Measurements from ENCODE around the gene RAC3. TPM values are rescaled to one million over a fixed set of nuclear protein-coding genes. Genes with fewer than 3 reads are reported as not detected.
"Not testable (repeated sequence)": the region's sequence is repeated elsewhere in the genome, so short reads cannot be mapped to it uniquely, and the experiment has no call there.

RAC3 gene
- total and polyA plus RNA-seq, 4 donors, result 51.7 to 214 (median 135) TPM

GRCh38 chr17:82034371-82035011, 3.0 kb downstream of the RAC3 start:
- no peaks in the 10 kb centered on the region for H3K27me3 ChIP-seq (ENCODE audit: control insufficient read depth, insufficient read depth, low read length)
- peaks cover 51% of the 10 kb centered on the region for H3K36me3 ChIP-seq (ENCODE audit: control insufficient read depth, insufficient read depth, low read length)
- DNase-seq (ENCODE audit: low read depth in 4 of 6, low spot score in 6 of 6), result no peak
- H3K9me3 ChIP-seq (ENCODE audit: control insufficient read depth, insufficient read depth, low read length), result no peaks in the 10 kb centered on the region
- H3K27ac ChIP-seq (ENCODE audit: low read depth, low read length), result no peak overlapping the region
- no peak overlapping the region for H3K4me3 ChIP-seq (ENCODE audit: low read depth, low read length)
- 81% methylated on average over 17 of the region's 23 CpGs for WGBS (ENCODE audit: insufficient coverage)
- peaks cover 66% of the 10 kb centered on the region for H3K4me1 ChIP-seq (ENCODE audit: control insufficient read depth, insufficient read depth, low read length)

- H3K27ac ChIP-seq (ENCODE audit: low read depth, low read length), result no peak overlapping the region
These were observed 4.0 kb downstream of the RAC3 start for GRCh38 chr17:82035488-82035887.

GRCh38 chr17:82035956-82036633, 4.6 kb downstream of the RAC3 start:
- peak overlapping the region; percentile 65 for H3K4me3 ChIP-seq (ENCODE audit: low read depth, low read length)
- no peaks in the 10 kb centered on the region for H3K9me3 ChIP-seq (ENCODE audit: control insufficient read depth, insufficient read depth, low read length)
- peaks cover 50% of the 10 kb centered on the region for H3K4me1 ChIP-seq (ENCODE audit: control insufficient read depth, insufficient read depth, low read length)
- peak overlapping the region; percentile 84 for H3K27ac ChIP-seq (ENCODE audit: low read depth, low read length)
- WGBS (ENCODE audit: insufficient coverage), result 83% methylated on average over 18 of the region's 20 CpGs
- H3K36me3 ChIP-seq (ENCODE audit: control insufficient read depth, insufficient read depth, low read length), result peaks cover 42% of the 10 kb centered on the region
- no peak for DNase-seq (ENCODE audit: low read depth in 4 of 6, low spot score in 6 of 6)
- H3K27me3 ChIP-seq (ENCODE audit: control insufficient read depth, insufficient read depth, low read length), result no peaks in the 10 kb centered on the region

More at GRCh38 chr17:82035488-82035887, 4.0 kb downstream of the RAC3 start:
- Histone ChIP-seq H3K36me3 (ENCODE audit: control insufficient read depth, insufficient read depth, low read length) (peaks cover 42% of the 10 kb centered on the region), H3K4me1 (ENCODE audit: control insufficient read depth, insufficient read depth, low read length) (peaks cover 56% of the 10 kb centered on the region), H3K9me3 (ENCODE audit: control insufficient read depth, insufficient read depth, low read length) (no peaks in the 10 kb centered on the region), H3K27me3 (ENCODE audit: control insufficient read depth, insufficient read depth, low read length) (no peaks in the 10 kb centered on the region), H3K4me3 (ENCODE audit: low read depth, low read length) (no peak overlapping the region)
- no peak for DNase-seq (ENCODE audit: low read depth in 4 of 6, low spot score in 6 of 6)
- WGBS (ENCODE audit: insufficient coverage), result 80% methylated on average over 5 of the region's 8 CpGs

- DNase-seq (ENCODE audit: low read depth in 4 of 6, low spot score in 6 of 6), result no peak
- no peaks in the 10 kb centered on the region for H3K27me3 ChIP-seq (ENCODE audit: control insufficient read depth, insufficient read depth, low read length)
- peak overlapping the region; percentile 84 for H3K27ac ChIP-seq (ENCODE audit: low read depth, low read length)
- peak overlapping the region; percentile 65 for H3K4me3 ChIP-seq (ENCODE audit: low read depth, low read length)
- H3K4me1 ChIP-seq (ENCODE audit: control insufficient read depth, insufficient read depth, low read length), result peaks cover 49% of the 10 kb centered on the region
- H3K9me3 ChIP-seq (ENCODE audit: control insufficient read depth, insufficient read depth, low read length), result no peaks in the 10 kb centered on the region
- WGBS (ENCODE audit: insufficient coverage), result 38% methylated on average over 23 of the region's 23 CpGs
- peaks cover 42% of the 10 kb centered on the region for H3K36me3 ChIP-seq (ENCODE audit: control insufficient read depth, insufficient read depth, low read length)
These were observed 5.2 kb downstream of the RAC3 start for GRCh38 chr17:82036634-82037091.

- no peaks in the 10 kb centered on the region for H3K27me3 ChIP-seq (ENCODE audit: control insufficient read depth, insufficient read depth, low read length)
- peak within 1 kb of the TSS; percentile 84 for H3K27ac ChIP-seq (ENCODE audit: low read depth, low read length)
- H3K36me3 ChIP-seq (ENCODE audit: control insufficient read depth, insufficient read depth, low read length), result peaks cover 41% of the 10 kb centered on the region
- peak within 1 kb of the TSS; percentile 65 for H3K4me3 ChIP-seq (ENCODE audit: low read depth, low read length)
- DNase-seq (ENCODE audit: low read depth in 4 of 6, low spot score in 6 of 6), result peak; percentile 78 to 98 (median 90)
- under 1% methylated on average over 92 of the region's 92 CpGs for WGBS (ENCODE audit: insufficient coverage)
- peaks cover 44% of the 10 kb centered on the region for H3K4me1 ChIP-seq (ENCODE audit: control insufficient read depth, insufficient read depth, low read length)
- no peaks in the 10 kb centered on the region for H3K9me3 ChIP-seq (ENCODE audit: control insufficient read depth, insufficient read depth, low read length)
These were observed 5.8 kb downstream of the RAC3 start, which contains the start of gene DCXR for GRCh38 chr17:82037092-82037888. Gene DCXR (minus strand): TSS chr17:82037697. CDS start chr17:82037682, 15 bp downstream.

GRCh38 chr17:82037889-82038195, 6.4 kb downstream of the RAC3 start:
- peaks cover 38% of the 10 kb centered on the region for H3K4me1 ChIP-seq (ENCODE audit: control insufficient read depth, insufficient read depth, low read length)
- H3K27ac ChIP-seq (ENCODE audit: low read depth, low read length), result peak overlapping the region; percentile 84
- DNase-seq (ENCODE audit: low read depth in 4 of 6, low spot score in 6 of 6), result no peak
- H3K4me3 ChIP-seq (ENCODE audit: low read depth, low read length), result peak overlapping the region; percentile 50
- H3K9me3 ChIP-seq (ENCODE audit: control insufficient read depth, insufficient read depth, low read length), result no peaks in the 10 kb centered on the region
- H3K27me3 ChIP-seq (ENCODE audit: control insufficient read depth, insufficient read depth, low read length), result no peaks in the 10 kb centered on the region
- peaks cover 35% of the 10 kb centered on the region for H3K36me3 ChIP-seq (ENCODE audit: control insufficient read depth, insufficient read depth, low read length)
- 17% methylated on average over 9 of the region's 10 CpGs for WGBS (ENCODE audit: insufficient coverage)

- 91% methylated on average over 6 of the region's 16 CpGs for WGBS (ENCODE audit: insufficient coverage)
- not testable (repeated sequence) for H3K27ac ChIP-seq (ENCODE audit: low read depth, low read length); H3K9me3 ChIP-seq (ENCODE audit: control insufficient read depth, insufficient read depth, low read length); H3K4me3 ChIP-seq (ENCODE audit: low read depth, low read length); H3K27me3 ChIP-seq (ENCODE audit: control insufficient read depth, insufficient read depth, low read length); DNase-seq (ENCODE audit: low read depth in 4 of 6, low spot score in 6 of 6)
- Histone ChIP-seq H3K4me1 (ENCODE audit: control insufficient read depth, insufficient read depth, low read length) (peaks cover 31% of the 10 kb centered on the region), H3K36me3 (ENCODE audit: control insufficient read depth, insufficient read depth, low read length) (peaks cover 25% of the 10 kb centered on the region)
These were observed 7.4 kb downstream of the RAC3 start for GRCh38 chr17:82038796-82039409.

- Histone ChIP-seq H3K27me3 (ENCODE audit: control insufficient read depth, insufficient read depth, low read length) (no peaks in the 10 kb centered on the region), H3K4me1 (ENCODE audit: control insufficient read depth, insufficient read depth, low read length) (peaks cover 25% of the 10 kb centered on the region), H3K36me3 (ENCODE audit: control insufficient read depth, insufficient read depth, low read length) (peaks cover 16% of the 10 kb centered on the region), H3K9me3 (ENCODE audit: control insufficient read depth, insufficient read depth, low read length) (no peaks in the 10 kb centered on the region), H3K4me3 (ENCODE audit: low read depth, low read length) (no peak overlapping the region), H3K27ac (ENCODE audit: low read depth, low read length) (no peak overlapping the region)
- DNase-seq (ENCODE audit: low read depth in 4 of 6, low spot score in 6 of 6), result no peak
- 92% methylated on average over 8 of the region's 8 CpGs for WGBS (ENCODE audit: insufficient coverage)
These were observed 8.3 kb downstream of the RAC3 start for GRCh38 chr17:82039695-82040299.

All from spinal cord (tissue), 10 donors.